Fibroblast of mammary gland (primary cell): ENCODE data around the gene FAM151A.
"Not testable (repeated sequence)": the region's sequence is repeated elsewhere in the genome, so short reads cannot be mapped to it uniquely, and the experiment has no call there.

Experiments
- DNase-seq: peaks from one replicate; pipeline ENCODE4 v3.0.0-alpha.2; 2010; ENCODE audit warnings: low read depth
- H3K4me3 ChIP-seq: 2 replicates; pipeline ENCODE4 v1.5.1; 2011; ENCODE audit warnings: low read depth, mild to moderate bottlenecking, low read length, moderate library complexity; ENCODE audit not compliant: control insufficient read depth
- TF ChIP-seq, protein P1 (sequence below): conservative IDR thresholded peaks from 2 replicates; pipeline ENCODE4 v1.5.1; 2011; ENCODE audit warnings: low read depth, low read length, inconsistent platforms; ENCODE audit not compliant: control insufficient read depth, insufficient read depth

FAM151A gene

DNA sequence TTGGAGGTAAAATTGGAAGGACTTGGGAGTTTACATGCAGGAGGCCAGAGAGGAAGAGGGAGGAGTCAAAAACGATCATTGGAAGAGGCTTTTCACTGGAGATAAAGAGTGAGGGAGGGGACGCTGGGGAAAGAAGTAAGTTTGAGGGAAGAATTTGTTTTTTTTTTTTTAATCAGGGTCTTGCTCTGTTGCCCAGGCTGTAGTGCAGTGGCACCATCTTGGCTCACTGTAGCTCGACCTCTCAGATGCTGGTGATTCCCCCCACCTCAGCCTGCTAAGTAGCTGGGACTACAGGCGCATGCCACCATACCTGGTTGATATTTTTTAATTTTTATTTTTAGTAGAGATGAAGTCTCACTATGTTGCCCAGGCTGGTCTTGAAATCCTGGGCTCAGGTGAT is 17.0 kb upstream of the FAM151A start:
- no peak for DNase-seq
- no peak overlapping the region for H3K4me3 ChIP-seq
- TF ChIP-seq, protein P1, sequence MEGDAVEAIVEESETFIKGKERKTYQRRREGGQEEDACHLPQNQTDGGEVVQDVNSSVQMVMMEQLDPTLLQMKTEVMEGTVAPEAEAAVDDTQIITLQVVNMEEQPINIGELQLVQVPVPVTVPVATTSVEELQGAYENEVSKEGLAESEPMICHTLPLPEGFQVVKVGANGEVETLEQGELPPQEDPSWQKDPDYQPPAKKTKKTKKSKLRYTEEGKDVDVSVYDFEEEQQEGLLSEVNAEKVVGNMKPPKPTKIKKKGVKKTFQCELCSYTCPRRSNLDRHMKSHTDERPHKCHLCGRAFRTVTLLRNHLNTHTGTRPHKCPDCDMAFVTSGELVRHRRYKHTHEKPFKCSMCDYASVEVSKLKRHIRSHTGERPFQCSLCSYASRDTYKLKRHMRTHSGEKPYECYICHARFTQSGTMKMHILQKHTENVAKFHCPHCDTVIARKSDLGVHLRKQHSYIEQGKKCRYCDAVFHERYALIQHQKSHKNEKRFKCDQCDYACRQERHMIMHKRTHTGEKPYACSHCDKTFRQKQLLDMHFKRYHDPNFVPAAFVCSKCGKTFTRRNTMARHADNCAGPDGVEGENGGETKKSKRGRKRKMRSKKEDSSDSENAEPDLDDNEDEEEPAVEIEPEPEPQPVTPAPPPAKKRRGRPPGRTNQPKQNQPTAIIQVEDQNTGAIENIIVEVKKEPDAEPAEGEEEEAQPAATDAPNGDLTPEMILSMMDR, result no peak

DNA sequence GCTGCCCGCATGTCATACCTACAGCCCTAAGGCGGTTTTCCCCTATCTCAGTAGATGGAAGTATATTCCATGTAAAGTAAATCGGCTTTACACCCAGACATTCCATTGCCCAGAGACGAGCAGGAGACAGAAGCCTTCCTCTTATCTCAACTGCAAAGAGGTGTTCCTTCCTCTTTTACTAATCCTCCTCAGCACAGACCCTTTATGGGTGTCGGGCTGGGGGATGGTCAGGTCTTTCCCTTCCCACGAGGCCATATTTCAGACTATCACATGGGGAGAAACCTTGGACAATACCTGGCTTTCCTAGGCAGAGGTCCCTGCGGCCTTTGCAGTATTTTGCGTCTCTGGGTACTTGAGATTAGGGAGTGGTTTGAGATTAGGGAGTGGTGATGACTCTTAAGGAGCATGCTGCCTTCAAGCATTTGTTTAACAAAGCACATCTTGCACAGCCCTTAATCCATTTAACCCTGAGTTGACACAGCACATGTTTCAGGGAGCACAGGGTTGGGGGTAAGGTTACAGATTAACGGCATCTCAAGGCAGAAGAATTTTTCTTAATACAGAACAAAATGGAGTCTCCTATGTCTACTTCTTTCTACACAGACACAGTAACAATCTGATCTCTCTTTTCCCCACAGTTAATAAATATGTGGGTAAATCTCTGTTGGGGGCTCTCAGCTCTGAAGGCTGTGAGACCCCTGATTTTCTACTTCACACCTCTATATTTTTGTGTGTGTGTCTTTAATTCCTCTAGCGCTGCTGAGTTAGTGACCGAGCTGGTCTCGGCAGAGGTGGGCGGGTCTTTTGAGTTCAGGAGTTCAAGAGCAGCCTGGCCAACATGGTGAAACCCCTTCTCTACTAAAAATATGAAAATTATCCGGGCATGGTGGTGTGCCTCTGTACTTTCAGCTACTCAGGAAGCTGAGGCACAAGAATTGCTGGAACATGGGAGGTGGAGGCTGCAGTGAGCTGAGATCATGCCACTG is 13.4 kb upstream of the FAM151A start:
- not testable (repeated sequence) for DNase-seq, H3K4me3 ChIP-seq

DNA sequence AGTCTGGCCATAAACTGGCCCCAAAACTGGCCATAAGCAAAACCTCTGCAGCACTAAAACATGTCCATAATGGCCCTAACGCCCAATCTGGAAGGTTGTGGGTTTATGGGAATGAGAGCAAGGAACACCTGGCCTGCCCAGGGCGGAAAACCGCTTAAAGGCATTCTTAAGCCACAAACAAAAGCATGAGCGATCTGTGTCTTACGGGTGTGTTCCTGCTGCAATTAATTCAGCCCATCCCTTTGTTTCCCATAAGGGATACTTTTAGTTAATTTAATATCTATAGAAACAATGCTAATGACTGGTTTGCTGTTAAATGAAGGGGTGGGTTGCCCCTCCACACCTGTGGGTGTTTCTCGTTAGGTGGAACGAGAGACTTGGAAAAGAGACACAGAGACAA is 12.5 kb upstream of the FAM151A start:
- DNase-seq, result not testable (repeated sequence)

DNA sequence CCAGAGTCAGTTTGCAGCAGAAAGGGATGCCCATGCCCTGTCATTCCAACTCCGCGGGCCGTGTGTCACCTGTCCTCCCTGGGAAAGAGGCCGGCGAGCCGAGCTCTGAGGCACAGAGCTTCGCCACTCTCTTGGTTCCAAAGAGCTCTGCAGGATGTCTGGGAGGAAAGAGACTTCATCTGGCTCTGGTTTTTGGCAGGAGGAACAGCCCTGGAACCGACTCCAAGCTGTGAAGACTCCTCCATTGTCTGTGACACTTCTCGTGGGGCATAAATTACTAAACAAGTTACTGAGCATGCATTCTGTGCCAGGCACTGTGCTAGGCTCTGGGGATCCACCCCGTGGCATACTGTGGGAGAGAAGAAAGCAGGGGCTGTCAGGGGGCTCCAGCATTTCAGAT is 3.9 kb upstream of the FAM151A start:
- H3K4me3 ChIP-seq, result no peak overlapping the region
- TF ChIP-seq, protein P1, result no peak
- DNase-seq, result no peak

More for the DNA sequence above, 12.5 kb upstream of the FAM151A start:
- not testable (repeated sequence) for H3K4me3 ChIP-seq

DNA sequence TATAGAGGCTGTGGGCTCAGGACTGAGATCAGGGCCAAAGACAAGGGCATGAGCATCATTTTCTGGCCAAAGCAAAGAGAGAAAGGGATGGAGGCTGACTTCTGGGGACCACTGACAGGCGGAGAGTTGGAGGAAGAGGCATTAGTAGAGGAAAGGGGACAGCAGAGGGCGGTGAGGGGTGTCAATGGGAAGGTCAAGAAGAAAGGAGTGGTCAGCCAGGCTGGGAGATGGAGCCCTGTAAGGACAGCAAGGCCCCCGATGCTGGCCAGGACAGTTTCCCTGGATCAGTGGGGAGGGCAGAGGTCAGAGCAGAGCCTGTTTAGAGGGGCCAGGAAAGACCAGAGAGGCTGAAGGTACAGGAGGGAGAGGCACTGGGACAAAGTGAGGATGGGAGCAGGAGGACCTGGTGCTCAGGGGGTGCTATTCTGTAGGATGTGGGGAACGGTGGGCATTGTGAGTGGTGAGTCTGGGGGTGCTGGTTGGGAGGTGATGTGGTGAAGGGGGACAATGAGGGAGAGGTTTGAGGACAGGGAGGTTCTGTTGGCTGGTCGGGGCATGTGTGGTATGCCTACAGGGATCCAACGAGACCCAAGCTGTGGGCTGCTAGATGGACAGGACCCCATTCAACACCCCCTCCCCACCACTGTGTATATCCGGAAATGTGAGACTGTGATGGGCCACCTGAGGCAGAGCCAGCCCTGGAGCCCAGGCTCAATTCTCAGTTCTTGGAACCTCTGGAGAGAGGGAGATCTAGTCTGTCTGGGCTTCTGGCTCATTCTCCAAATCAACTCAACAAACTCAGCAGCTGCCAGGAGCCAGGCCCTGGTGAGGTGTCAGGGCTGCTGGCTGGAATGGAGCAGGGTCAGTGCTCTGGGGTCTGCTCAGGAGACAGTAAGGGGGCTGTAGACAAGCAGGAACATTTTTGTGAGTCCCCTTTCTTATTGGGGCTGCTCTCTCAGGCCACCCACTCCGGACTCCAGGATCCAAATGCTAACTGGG is 1.4 kb upstream of the FAM151A start:
- H3K4me3 ChIP-seq, result no peak overlapping the region
- DNase-seq, result no peak
- TF ChIP-seq, protein P1, result no peak

DNA sequence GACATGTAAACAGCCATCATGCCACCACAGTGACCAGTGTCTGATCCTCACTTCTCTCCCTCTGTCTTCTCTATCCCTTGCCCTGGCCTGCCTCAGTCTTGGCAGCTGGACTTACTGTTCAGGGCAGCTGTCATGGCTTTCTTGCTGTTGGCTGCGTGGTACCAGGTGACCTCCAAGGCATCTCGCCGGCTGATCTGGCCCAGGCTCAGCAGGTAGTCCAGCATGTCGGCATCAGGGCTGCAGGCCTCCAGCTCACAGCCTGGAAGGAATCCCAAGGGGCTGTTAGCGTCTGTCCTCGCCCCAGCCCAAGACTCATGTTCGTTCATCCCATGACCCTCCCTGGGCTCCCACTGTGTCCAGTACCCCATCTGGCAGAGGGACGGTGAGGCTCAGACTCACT is 3.6 kb downstream of the FAM151A start:
- DNase-seq, result no peak
- H3K4me3 ChIP-seq, result no peak overlapping the region
- TF ChIP-seq, protein P1, result no peak

DNA sequence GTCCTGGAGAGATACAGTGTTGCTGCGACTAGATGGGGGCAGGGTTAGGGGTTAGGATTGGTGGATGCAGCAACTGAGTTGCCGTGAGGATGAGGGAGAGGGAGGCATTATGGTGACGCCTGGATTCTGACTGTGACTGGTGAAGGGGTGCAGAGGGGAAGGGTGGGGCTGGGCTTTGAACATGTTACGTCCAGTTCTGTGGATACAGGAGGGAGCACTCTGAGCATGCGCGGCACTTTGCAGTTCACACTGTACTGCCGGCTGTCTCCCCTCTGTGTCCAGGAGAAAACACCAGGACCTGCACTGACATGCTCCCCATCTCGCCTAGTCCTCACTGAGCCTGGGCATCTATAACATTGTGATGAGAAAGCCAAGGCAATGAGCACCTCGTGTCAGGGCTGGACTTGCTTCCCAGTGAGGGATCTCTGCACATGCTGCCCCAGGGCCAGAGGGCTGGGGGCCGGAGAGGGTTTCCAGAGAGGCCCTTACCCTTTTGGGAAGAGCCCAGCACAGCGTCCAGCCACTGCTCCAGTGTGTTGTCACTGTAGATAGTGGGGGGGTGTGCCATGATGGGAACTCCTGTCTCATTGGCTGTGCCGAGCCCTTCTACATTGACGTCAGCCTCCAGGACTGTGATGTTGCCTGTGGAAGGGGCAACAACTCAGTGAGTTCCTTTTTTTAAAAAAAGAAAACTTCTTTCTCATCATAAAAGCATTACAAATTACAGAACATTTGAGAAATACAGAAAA is 7.6 kb downstream of the FAM151A start:
- H3K4me3 ChIP-seq, result no peak overlapping the region
- DNase-seq, result no peak
- TF ChIP-seq, protein P1, result no peak
